Kidney (tissue), 14 donors: ENCODE data around the gene FCSK. TPM values are rescaled to one million over a fixed set of nuclear protein-coding genes. Genes with fewer than 3 reads are reported as not detected.

Experiments used
- DNase-seq, 5 donors: peaks; one replicate each; pipeline ENCODE4 v3.0.0-alpha.2; 2013 to 2020
- FAIRE-seq: peaks from 2 replicates; lab custom pipeline; 2012; peaks lifted over from hg19 to GRCh38; lab: Jason Lieb, UNC
- H3K27ac ChIP-seq, 2 donors: one replicate each; pipeline ENCODE4 v1.7.0; 2013; ENCODE audit warnings: low read depth in 2 of 2, low read length in 2 of 2, inconsistent platforms in 1 of 2
- H3K27me3 ChIP-seq: one replicate; pipeline ENCODE4 v1.7.1; 2013; ENCODE audit warnings: low read length, inconsistent platforms; ENCODE audit not compliant: control insufficient read depth, insufficient read depth
- H3K36me3 ChIP-seq, 3 donors: one replicate each; pipeline versions ENCODE4 v1.7.0 to v1.7.1; 2013; ENCODE audit warnings: low read length in 3 of 3, control low read depth in 1 of 3, inconsistent platforms in 1 of 3; ENCODE audit not compliant: insufficient read depth in 3 of 3, control insufficient read depth in 2 of 3
- H3K4me1 ChIP-seq, 3 donors: one replicate each; pipeline versions ENCODE4 v1.7.0 to v1.7.1; 2013; ENCODE audit warnings: low read length in 3 of 3, inconsistent platforms in 1 of 3, low read depth in 1 of 3; ENCODE audit not compliant: control insufficient read depth in 2 of 3, insufficient read depth in 2 of 3
- H3K4me3 ChIP-seq, 3 donors: one replicate each; pipeline versions ENCODE4 v1.7.0 to v1.8.1; 2013; ENCODE audit warnings: low read length in 3 of 3, control low read depth in 1 of 3, inconsistent platforms in 1 of 3
- H3K9ac ChIP-seq, 3 donors: one replicate each; pipeline versions ENCODE4 v1.7.0 to v1.7.1; 2013; ENCODE audit warnings: low read length in 3 of 3, control low read depth in 1 of 3, inconsistent platforms in 1 of 3
- H3K9me3 ChIP-seq, 3 donors: one replicate each; pipeline versions ENCODE4 v1.7.0 to v1.7.1; 2013; ENCODE audit warnings: low read length in 3 of 3, control low read depth in 1 of 3, inconsistent platforms in 1 of 3; ENCODE audit not compliant: control insufficient read depth in 2 of 3, insufficient read depth in 1 of 3
- CTCF ChIP-seq: IDR thresholded peaks from 3 replicates; pipeline ENCODE4 v1.5.1; 2012; ENCODE audit warnings: mild to moderate bottlenecking, moderate library complexity, borderline replicate concordance; ENCODE audit not compliant: insufficient read depth; ENCODE audit errors: extremely low read depth
- intact Hi-C: fragments of 100-400 bp; cut with DNase I; formaldehyde crosslinking; loops from one replicate; pipeline ENCODE4 v1.11.1; 2022
- polyA plus RNA-seq: library from polyadenylated mRNA; stranded (reverse); fragments of 350-450 nt; fragmentation: Illumina TruSeq; extraction: RNeasy Lipid Tissue Mini Kit (QIAGEN cat#74804); gene quantifications from one replicate; pipeline ENCODE4 v1.2.3, GENCODE V29; 2014; ENCODE audit warnings: low read depth, low replicate concordance; ENCODE audit not compliant: insufficient read depth
- total RNA-seq: library from RNA; stranded (reverse); fragmentation: NEBNext Ultra II Directional; extraction: Animal tissue kit (Norgen Biotek cat#: 25700); gene quantifications from one replicate; pipeline ENCODE4 v1.2.1, GENCODE V29; 2021
- donor health status: control.
- donor health status: control.
- donor health status: control.
- donor health status: control.
- donor health status: control.
- donor health status: DM: yes; HTN: yes; CAD: no.
- donor health status: Normal renal cell carcinoma (clear cell type).

The FCSK gene
- total and polyA plus RNA-seq, 2 donors from 2014 or later, result 18.7 to 32.5 TPM

- Histone ChIP-seq H3K9ac (no peak overlapping the region), H3K36me3 (no peaks in the 10 kb centered on the region), H3K27me3 (no peaks in the 10 kb centered on the region), H3K27ac (no peak overlapping the region), H3K4me3 (no peak overlapping the region), H3K9me3 (no peaks in the 10 kb centered on the region), H3K4me1 (peaks cover 2 to 18% (median 6%) of the 10 kb centered on the region in 3 donors)
- FAIRE-seq (no peak), DNase-seq (no peak)
- TF ChIP-seq CTCF, result no peak
- intact Hi-C loops, result no loop called here
These were observed 36.7 kb upstream of the FCSK start for GRCh38 chr16:70417661-70418060.

- no peak overlapping the region for H3K4me3 ChIP-seq
- H3K36me3 ChIP-seq, result no peaks in the 10 kb centered on the region
- peaks cover 2 to 18% (median 6%) of the 10 kb centered on the region in 3 donors for H3K4me1 ChIP-seq
- no peaks in the 10 kb centered on the region for H3K27me3 ChIP-seq
- FAIRE-seq (no peak), DNase-seq (no peak)
- H3K27ac ChIP-seq, result no peak overlapping the region
- no peak for TF ChIP-seq CTCF
- intact Hi-C loops, result no loop called here
- H3K9ac ChIP-seq, result no peak overlapping the region
- H3K9me3 ChIP-seq, result no peaks in the 10 kb centered on the region
These were observed 36.0 kb upstream of the FCSK start for GRCh38 chr16:70418274-70418992.

- intact Hi-C loops, result no loop called here
- no peak overlapping the region for H3K9ac ChIP-seq
- H3K36me3 ChIP-seq, result no peaks in the 10 kb centered on the region
- no peak overlapping the region for H3K4me3 ChIP-seq
- DNase-seq, result no peak
- no peak overlapping the region for H3K27ac ChIP-seq
- no peaks in the 10 kb centered on the region for H3K27me3 ChIP-seq
- H3K4me1 ChIP-seq, result peaks cover 2 to 18% (median 6%) of the 10 kb centered on the region in 3 donors
- no peak for TF ChIP-seq CTCF
- FAIRE-seq, result no peak
- H3K9me3 ChIP-seq, result no peaks in the 10 kb centered on the region
These were observed 35.4 kb upstream of the FCSK start for GRCh38 chr16:70418993-70419318.
